GM18909 (cell line): Measurements from ENCODE around the gene PCDH15.

Source experiments
- ATAC-seq: cut with Tn5 transposase; IDR thresholded peaks from one replicate; pipeline ENCODE4 v1.9.1; 2021; ENCODE audit warnings: mild to moderate bottlenecking; ENCODE audit not compliant: unreplicated experiment, poor library complexity

Gene PCDH15

GRCh38 chr10:54710918-54711317 is 90.1 kb downstream of the PCDH15 start:
- no peak for ATAC-seq

DNA sequence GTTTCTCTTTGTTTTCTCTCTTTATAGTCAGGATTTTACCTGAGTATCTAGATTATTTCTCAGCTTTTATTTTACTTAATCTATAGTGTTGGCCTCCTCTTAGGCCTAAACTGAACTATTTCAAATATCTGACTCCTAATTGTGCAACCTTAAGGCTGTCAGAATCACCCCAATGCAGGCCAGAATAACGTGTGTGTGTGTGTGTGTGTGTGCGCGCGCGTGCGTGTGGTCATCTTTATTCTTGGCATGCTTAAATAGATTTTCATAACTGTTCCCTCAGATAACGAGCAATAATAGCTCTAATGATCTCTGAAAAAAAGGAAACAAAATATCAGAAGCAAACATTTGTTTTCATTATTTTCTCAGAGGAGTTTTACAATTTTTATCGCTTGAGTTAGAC is 92.4 kb downstream of the PCDH15 start:
- no peak for ATAC-seq

DNA sequence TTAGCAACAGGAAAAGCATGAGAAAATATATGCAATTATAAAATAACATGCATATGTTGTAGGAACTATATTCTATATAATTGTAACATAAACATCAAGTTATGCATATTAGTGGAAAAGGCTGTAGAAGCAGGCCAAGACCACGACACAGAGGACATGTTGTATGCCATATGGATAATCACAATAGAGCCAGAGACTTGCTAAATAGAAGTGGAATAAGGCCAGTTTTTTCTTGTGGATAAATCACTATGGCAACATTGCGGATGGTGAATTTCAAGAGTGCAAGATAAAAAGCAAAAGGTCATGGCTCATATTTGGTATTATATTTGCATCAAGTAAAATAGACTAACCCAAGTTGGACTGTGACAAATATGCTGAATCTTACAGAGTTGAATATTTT is 93.0 kb downstream of the PCDH15 start:
- ATAC-seq, result no peak

- ATAC-seq, result no peak
Observed at GRCh38 chr10:54702583-54703485, 98.2 kb downstream of the PCDH15 start.

GRCh38 chr10:54691331-54691730 is 109.7 kb downstream of the PCDH15 start:
- no peak for ATAC-seq

- ATAC-seq, result no peak
Observed at GRCh38 chr10:54682554-54682953, 118.5 kb downstream of the PCDH15 start.

DNA sequence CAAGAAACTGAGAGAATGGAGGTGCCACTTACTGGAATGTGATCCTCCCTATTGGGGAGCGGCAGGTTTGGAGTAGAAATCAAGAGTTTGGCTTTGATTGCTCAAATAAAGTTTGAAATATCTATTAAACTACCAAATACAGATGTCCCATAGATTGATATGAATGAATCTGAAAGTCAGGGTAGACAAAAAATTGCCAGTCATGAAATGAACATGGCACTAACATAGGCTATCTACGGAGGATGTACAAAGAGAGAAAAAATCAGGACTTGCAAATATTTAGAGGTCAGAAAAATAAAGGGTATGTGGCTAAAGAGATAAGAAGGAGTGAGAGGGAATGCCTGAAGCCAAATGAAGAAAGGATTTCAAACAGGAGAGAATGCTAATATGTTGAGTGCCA is 119.9 kb downstream of the PCDH15 start:
- no peak for ATAC-seq

DNA sequence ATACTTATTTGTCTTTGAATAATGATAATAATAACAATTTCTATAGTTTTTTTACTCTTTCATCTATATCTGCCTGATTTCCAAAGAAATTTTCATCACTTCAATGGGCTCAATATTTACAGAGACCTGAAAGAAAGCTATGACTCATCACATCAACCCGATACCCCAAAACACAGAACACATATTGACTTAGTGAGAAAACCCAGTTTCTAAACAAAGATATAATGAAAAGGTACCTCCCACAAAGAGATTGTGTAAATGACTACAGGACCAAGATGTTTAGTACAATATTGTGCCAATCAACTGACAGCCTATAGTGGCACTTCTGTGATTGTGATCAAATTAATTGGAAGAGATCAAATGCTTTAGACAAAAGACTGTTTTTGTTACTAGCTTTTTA is 133.9 kb downstream of the PCDH15 start:
- no peak for ATAC-seq

GRCh38 chr10:54666192-54666591 is 134.8 kb downstream of the PCDH15 start:
- ATAC-seq, result no peak

GRCh38 chr10:54665095-54665494 is 135.9 kb downstream of the PCDH15 start:
- no peak for ATAC-seq

GRCh38 chr10:54660397-54660796 is 140.6 kb downstream of the PCDH15 start:
- no peak for ATAC-seq

GRCh38 chr10:54656643-54657042 is 144.4 kb downstream of the PCDH15 start:
- ATAC-seq, result no peak

- ATAC-seq, result no peak
Observed at GRCh38 chr10:54653518-54653917, 147.5 kb downstream of the PCDH15 start.

- ATAC-seq, result no peak
Observed at GRCh38 chr10:54650547-54650946, 150.5 kb downstream of the PCDH15 start.

- ATAC-seq, result no peak
Observed at GRCh38 chr10:54622017-54622416, 179.0 kb downstream of the PCDH15 start.

DNA sequence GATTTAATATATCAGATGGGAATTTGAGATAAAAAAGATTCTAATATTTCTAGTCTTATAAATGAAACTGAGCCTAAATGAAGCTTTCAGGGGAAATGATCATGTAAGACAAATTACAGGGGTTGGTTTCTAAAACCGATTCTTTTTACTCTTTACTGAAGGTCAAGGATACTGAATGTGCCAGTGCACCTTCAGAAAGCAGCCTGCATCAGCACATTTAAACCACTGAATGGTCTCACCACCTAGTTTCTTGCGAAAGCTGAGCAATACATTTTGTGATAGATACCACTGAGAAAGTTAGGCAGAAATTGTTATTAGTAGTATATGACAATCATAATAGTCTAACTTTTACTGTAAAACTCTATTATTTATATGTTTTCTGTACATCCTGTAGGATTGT is 180.7 kb downstream of the PCDH15 start:
- ATAC-seq, result no peak

DNA sequence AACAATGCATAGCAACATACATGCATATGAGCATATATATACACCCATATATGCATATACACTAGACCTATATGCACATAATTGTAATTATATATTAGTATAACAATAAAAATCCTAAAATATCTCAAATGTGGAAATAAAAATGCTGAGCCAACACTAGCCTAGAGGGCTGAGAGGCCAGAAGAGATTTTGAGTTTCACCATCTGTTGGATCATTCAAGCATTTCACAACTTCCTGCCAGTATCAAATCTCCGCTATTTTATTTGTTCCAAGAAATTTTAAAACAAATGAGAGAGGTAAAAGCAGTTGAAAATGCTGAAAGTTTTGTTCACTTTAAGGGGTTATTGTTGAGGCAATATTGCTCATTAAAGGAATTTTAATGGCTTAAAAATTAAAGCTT is 187.0 kb downstream of the PCDH15 start:
- ATAC-seq, result no peak

DNA sequence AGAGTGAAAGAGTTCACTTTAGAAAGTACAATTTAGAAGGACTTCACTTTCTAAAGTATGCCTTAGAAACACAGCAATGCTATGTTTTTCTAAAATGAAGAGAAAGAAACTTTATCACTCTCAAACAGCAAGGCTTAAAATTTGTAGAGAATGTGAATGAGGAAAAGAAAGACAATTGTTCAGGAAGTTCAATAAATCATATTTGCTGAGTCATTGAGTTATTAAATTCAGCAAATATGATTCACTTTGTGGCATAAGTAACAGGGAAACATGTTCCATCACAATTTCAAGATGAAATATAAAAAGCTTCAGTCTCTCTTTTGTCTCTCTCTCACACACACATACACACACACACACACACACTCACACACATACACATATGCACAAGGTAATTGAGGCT is 187.9 kb downstream of the PCDH15 start:
- no peak for ATAC-seq

- ATAC-seq, result no peak
Observed at GRCh38 chr10:54609423-54609822, 191.6 kb downstream of the PCDH15 start.

DNA sequence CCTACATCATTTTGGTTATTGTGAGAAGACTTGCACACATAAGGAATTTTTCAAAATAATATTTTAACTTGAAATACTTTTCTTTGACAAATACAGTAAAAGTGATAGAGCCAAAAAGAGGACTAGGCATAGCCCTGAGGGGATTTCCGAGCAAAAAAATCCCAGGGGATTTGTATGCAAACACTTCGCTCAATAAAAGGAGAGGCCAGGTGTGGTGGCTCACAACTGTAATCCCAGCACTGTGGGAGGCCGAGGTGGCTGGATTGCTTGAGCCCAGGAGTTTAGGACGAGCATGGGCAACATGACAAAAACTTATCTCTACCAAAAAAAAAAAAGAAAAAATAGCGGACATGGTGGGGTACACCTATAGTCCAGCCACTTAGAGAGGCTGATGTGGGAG is 193.0 kb downstream of the PCDH15 start:
- ATAC-seq, result no peak

DNA sequence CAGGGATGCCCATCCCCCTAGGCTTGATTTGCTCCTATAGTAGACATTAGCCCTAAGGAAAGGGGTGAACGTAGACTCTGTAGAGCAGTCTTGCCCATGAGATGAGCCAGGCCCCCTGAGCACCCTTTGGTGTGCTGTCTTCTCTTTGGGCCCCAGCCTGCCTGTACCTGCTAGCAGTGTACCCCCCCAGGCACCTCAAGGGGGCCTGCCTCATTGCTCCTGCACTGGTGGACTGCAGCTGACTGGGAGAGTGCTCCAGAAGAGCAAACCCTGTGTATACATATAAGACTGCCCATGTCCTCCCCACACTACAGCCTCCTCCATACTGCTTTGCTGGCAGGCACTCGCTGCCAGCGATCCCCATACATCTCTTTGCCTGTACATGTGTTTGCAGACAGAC is 206.7 kb downstream of the PCDH15 start:
- no peak for ATAC-seq

GRCh38 chr10:54587971-54588370 is 213.1 kb downstream of the PCDH15 start:
- ATAC-seq, result no peak
